ENCODE results near the gene SDF2. TPM values are rescaled to one million over a fixed set of nuclear protein-coding genes. Genes with fewer than 3 reads are reported as not detected.
A peak's percentile ranks its signal among the peaks of the same experiment; 100 is the strongest.
"Not testable (repeated sequence)": the region's sequence is repeated elsewhere in the genome, so short reads cannot be mapped to it uniquely, and the experiment has no call there.

SDF2 gene
- total RNA-seq, 2 donors from 2014 or later = 43.5 to 46.2 TPM

DNA sequence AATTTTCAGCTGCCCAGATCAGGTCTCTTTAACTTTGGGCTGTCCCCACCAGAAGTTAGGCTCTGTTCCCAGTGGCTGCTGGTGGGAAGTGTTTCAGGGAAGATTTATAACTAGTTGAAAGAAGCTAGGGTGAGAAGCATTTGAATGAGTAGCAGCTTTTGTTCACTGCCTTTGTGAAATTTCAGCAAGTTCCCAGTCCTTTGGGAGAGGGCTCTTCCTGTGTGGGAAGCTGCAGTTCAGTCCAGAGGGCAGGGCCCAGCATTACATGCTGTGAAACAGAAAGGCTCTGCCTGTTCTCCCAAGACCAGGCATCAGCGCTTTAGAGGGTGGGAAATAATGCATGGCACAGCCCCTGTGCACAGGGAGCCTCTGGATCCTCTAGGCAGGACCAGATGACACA, 32.2 kb upstream of the SDF2 start:
- DNase-seq (ENCODE audit: low spot score in 2 of 2) (no peak), ATAC-seq (no peak)
- Mint-ChIP-seq H3K36me3 (peaks cover 5 to 34% of the 10 kb centered on the region in 2 donors), H3K9me3 (no peaks in the 10 kb centered on the region), H3K27ac (peak overlapping the region; percentile 20 to 37)

DNA sequence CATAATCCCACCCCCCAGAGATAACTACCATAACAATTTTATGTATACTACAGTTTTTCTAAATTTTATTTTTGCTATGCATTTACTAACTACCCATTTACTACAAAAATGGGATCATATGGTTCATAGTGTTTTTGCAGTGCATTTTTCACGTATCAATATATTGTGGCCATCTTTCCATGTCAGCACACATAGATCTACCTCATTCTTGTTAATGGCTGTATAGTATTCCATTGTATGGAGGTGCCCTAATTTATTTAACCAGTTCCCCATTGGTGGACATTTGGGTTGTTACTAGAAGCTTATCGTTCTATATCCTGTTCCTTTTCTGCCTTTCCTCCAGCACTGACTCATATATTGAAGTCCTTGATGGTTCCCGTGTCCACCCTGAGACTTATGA, 27.3 kb upstream of the SDF2 start:
- no peak for DNase-seq (ENCODE audit: low spot score in 2 of 2)
- no peak overlapping the region for H3K27ac Mint-ChIP-seq
- H3K9me3 Mint-ChIP-seq = no peaks in the 10 kb centered on the region

GRCh38 chr17:28688481-28688880, 26.8 kb upstream of the SDF2 start:
- peak overlapping the region in 1 of 2 donors; percentile 67 for H3K27ac Mint-ChIP-seq
- no peaks in the 10 kb centered on the region for H3K9me3 Mint-ChIP-seq
- H3K36me3 Mint-ChIP-seq = peaks cover 30 to 44% of the 10 kb centered on the region in 2 donors
- DNase-seq (ENCODE audit: low spot score in 2 of 2) = no peak
- no peak for ATAC-seq

More for the DNA sequence above, 27.3 kb upstream of the SDF2 start:
- H3K36me3 Mint-ChIP-seq = peaks cover 30 to 48% of the 10 kb centered on the region in 2 donors
- no peak for ATAC-seq

DNA sequence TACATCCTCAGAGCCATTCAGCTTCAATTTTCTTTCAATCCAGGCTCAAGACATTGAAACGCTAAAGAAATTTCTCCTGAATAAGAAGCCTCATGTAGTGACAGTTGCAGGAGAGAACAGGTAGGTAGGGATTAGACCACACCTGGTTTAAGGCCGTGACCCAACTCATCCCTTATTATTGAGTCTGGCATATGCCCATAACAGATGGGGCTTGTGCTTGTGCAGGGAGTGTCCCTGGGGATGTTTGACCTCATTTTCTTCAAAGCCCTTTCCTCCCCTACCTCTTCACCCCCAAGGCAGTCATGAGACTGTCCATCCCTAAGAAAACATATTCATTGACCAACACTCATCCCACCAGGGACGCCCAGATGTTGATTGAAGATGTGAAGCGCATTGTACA, 24.6 kb upstream of the SDF2 start:
- no peak for DNase-seq (ENCODE audit: low spot score in 2 of 2)
- Mint-ChIP-seq H3K27ac (peak overlapping the region in 1 of 2 donors; percentile 56), H3K9me3 (no peaks in the 10 kb centered on the region)

DNA sequence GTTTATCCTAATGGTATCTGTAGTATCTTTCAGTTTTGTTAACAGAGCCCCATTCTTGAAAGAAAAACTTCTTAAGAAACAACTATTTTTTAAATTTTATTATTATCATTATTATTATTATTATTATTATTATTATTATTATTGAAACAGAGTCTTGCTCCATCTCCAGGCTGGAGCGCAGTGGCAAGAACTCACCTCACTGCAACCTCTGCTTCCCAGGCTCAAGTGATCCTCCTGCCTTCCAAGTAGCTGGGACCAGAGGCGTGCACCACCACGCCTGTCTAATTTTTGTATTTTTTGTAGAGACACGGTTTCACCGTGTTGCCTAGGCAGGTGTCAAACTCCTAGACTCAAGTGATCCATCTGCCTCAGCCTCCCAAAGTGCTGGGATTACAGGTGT, 23.7 kb upstream of the SDF2 start:
- ATAC-seq (no peak), DNase-seq (ENCODE audit: low spot score in 2 of 2) (no peak)
- peak overlapping the region in 1 of 2 donors; percentile 22 for H3K27ac Mint-ChIP-seq
- H3K36me3 Mint-ChIP-seq = peaks cover 42 to 43% of the 10 kb centered on the region in 2 donors
- H3K9me3 Mint-ChIP-seq = no peaks in the 10 kb centered on the region

More for the DNA sequence above, 24.6 kb upstream of the SDF2 start:
- H3K36me3 Mint-ChIP-seq = peaks cover 43 to 50% of the 10 kb centered on the region in 2 donors
- ATAC-seq = no peak

DNA sequence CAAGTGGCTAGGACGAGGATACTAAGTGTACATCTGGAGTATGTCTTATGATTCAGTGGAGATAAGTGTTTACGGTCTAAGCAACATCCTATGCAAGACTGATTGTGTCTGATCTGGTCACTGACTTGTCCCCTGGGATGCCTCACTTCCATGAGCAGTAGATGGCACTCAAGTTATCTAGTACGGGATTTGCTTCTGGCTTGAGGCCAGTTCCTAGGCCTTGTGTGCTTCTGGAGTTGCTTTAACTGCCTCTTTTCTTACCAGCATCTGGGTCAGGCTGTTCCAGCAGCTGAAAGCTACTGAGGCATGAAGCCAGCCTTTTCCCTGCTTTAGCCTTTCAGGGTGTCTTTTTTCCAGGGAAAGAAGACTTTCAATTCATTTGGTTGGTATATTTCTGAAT, 23.3 kb upstream of the SDF2 start:
- ATAC-seq (no peak), DNase-seq (ENCODE audit: low spot score in 2 of 2) (no peak)
- Mint-ChIP-seq H3K27ac (peak overlapping the region in 1 of 2 donors; percentile 13), H3K9me3 (no peaks in the 10 kb centered on the region), H3K36me3 (peaks cover 38 to 43% of the 10 kb centered on the region in 2 donors)

DNA sequence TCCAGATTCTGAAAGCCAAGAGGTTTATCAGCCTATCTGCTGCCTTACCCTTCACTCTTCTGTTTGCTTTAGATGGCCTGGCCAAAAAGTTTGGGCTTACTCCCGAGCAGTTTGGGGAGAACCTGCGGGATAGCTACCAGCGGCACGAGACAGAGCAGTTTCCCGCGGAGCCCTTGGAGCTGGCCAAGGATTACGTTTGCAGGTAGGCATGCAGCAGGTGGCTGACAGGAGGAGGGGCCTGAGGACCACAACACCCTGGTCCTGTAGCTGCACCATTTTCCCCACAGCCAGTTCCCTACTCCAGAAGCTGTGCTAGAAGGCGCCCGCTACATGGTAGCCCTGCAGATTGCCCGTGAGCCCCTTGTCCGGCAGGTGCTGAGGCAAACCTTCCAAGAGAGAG, 20.9 kb upstream of the SDF2 start:
- H3K9me3 Mint-ChIP-seq = no peaks in the 10 kb centered on the region
- no peak for ATAC-seq
- no peak overlapping the region for H3K27ac Mint-ChIP-seq
- peaks cover 18 to 35% of the 10 kb centered on the region in 2 donors for H3K36me3 Mint-ChIP-seq
- no peak for DNase-seq (ENCODE audit: low spot score in 2 of 2)

DNA sequence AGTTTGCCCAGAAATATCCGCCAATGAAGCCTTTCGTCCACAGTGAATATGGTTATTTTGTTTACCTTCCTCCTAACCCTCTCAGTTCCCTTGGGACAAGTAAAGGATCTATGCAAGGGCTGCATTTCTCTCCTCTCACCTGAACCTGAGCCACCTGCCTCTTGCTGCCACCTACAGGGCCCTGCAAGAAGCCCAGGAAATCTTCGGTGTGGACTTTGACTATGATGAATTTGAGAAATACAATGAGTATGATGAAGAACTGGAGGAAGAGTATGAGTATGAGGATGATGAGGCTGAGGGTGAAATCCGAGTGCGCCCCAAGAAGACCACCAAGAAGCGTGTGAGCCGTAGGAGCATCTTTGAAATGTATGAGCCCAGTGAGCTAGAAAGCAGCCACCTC, 14.3 kb upstream of the SDF2 start:
- ATAC-seq = peak in 1 of 2 donors; percentile 39

GRCh38 chr17:28675490-28675889, 13.8 kb upstream of the SDF2 start:
- Mint-ChIP-seq H3K36me3 (peaks cover 19 to 20% of the 10 kb centered on the region in 2 donors), H3K9me3 (no peaks in the 10 kb centered on the region), H3K27ac (no peak overlapping the region)
- DNase-seq (ENCODE audit: low spot score in 2 of 2) = no peak
- ATAC-seq = no peak

More for the DNA sequence above, 14.3 kb upstream of the SDF2 start:
- Mint-ChIP-seq H3K27ac (no peak overlapping the region), H3K9me3 (no peaks in the 10 kb centered on the region), H3K36me3 (peaks cover 16 to 20% of the 10 kb centered on the region in 2 donors)
- peak in 1 of 2 donors; percentile 11 for DNase-seq (ENCODE audit: low spot score in 2 of 2)

DNA sequence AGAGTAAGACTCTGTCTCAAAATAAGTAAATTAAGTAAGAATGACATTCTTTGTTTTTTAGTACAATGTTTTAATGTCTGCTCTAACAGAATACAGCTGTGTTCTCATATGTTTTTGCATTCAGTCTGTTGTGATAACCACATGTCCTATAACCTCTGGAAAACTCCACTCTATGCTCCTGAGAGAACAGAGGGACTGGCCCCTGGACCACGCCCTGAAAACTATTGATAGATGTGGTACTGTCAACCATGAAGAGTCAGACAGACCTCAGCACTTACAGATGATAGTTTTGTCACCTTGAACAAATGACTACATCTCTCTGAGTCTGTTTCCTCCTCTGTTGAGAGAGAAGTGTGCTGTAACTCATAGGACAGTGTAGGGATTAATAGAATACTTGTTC, 8.2 kb upstream of the SDF2 start:
- ATAC-seq (peak in 1 of 2 donors; percentile 84), DNase-seq (ENCODE audit: low spot score in 2 of 2) (no peak)
- Mint-ChIP-seq H3K9me3 (no peaks in the 10 kb centered on the region), H3K36me3 (peaks cover 14 to 19% of the 10 kb centered on the region in 2 donors), H3K27ac (no peak overlapping the region)

- no peak for DNase-seq (ENCODE audit: low spot score in 2 of 2)
- H3K27ac Mint-ChIP-seq = peak overlapping the region in 1 of 2 donors; percentile 63
- peaks cover 15 to 21% of the 10 kb centered on the region in 2 donors for H3K36me3 Mint-ChIP-seq
- no peak for ATAC-seq
- H3K9me3 Mint-ChIP-seq = no peaks in the 10 kb centered on the region
Measured at GRCh38 chr17:28667870-28668269, 6.2 kb upstream of the SDF2 start.

DNA sequence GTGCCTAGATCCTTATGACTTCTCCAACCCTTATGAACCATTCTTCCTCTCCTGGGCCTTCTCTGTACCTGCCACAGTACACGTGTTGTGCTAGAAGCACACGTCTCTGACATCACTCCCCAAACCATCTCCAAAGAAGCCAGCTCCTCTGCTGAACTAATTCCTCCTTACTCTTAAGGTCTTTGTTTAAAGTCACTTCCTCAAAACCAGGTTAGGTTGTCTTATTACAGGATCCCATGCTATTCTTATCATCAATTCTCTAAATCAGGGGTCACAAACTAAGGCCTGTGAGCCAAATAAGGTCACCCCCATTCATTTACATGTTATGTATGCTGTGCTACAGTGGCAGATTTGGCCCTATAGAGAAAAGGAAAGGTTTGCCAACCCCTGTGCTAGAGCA, 4.3 kb upstream of the SDF2 start:
- peaks cover 29 to 33% of the 10 kb centered on the region in 2 donors for H3K36me3 Mint-ChIP-seq
- no peaks in the 10 kb centered on the region for H3K9me3 Mint-ChIP-seq
- H3K27ac Mint-ChIP-seq = peak overlapping the region in 1 of 2 donors; percentile 1
- DNase-seq (ENCODE audit: low spot score in 2 of 2) (no peak), ATAC-seq (no peak)

DNA sequence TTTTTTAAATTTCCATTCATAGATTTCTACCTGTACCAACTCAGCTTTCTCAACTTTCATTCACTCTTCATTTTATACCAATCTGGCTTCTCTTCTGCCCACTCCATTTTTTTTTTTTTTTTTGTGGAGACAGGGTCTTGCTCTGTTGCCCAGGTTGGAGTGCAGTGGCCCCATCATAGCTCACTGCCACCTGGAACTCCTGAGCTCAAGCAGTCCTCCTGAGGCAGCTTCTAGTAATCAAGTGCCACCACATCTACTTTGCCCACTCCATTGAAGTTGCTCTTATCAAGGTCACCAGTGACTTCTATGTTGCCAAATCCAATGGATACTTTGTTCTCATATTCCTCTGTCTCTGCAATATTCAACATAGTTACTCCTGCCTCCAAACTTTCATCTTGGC, 2.0 kb upstream of the SDF2 start:
- DNase-seq (ENCODE audit: low spot score in 2 of 2) = no peak
- Mint-ChIP-seq H3K27ac (peak overlapping the region; percentile 96 to 99), H3K36me3 (peaks cover 34 to 41% of the 10 kb centered on the region in 2 donors), H3K9me3 (no peaks in the 10 kb centered on the region)
- ATAC-seq = no peak

DNA sequence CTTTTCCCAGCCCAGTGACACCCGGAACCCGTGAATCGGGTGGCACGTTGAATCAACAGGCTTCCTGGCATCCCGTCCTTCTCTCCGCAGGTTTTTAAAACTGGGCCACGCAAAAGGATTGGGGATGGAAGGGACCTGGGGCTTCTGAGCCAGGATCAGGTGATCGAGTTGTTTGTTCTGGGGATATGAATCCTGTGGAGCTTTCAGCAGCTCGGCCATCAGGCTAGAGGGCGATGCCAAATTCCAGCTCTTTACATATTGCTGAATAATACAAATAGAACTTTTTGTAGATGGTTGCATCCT, 772 bp upstream of the SDF2 start:
- H3K36me3 Mint-ChIP-seq = peaks cover 34 to 41% of the 10 kb centered on the region in 2 donors
- no peaks in the 10 kb centered on the region for H3K9me3 Mint-ChIP-seq
- H3K27ac Mint-ChIP-seq = peak overlapping the region; percentile 96 to 99
- no peak for DNase-seq (ENCODE audit: low spot score in 2 of 2)
- no peak for ATAC-seq

DNA sequence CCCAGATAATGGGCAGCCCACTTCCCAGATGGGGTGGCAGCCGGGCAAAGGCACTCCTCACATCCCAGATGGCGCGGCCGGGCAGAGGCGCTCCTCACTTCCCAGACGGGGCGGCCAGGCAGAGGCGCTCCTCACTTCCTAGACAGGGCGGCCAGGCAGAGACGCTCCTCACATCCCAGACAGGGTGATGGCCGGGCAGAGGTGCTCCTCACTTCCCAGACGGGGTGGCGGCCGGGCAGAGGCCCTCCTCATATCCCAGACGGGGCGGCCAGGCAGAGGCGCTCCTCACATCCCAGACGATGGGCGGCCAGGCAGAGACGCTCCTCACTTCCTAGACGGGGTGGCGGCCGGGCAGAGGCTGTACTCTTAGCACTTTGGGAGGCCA, 2.2 kb downstream of the SDF2 start:
- peak overlapping the region in 1 of 2 donors; percentile 96 for H3K27ac Mint-ChIP-seq
- H3K36me3 Mint-ChIP-seq = peaks cover 27 to 41% of the 10 kb centered on the region in 2 donors
- not testable (repeated sequence) for H3K9me3 Mint-ChIP-seq; DNase-seq (ENCODE audit: low spot score in 2 of 2); ATAC-seq

DNA sequence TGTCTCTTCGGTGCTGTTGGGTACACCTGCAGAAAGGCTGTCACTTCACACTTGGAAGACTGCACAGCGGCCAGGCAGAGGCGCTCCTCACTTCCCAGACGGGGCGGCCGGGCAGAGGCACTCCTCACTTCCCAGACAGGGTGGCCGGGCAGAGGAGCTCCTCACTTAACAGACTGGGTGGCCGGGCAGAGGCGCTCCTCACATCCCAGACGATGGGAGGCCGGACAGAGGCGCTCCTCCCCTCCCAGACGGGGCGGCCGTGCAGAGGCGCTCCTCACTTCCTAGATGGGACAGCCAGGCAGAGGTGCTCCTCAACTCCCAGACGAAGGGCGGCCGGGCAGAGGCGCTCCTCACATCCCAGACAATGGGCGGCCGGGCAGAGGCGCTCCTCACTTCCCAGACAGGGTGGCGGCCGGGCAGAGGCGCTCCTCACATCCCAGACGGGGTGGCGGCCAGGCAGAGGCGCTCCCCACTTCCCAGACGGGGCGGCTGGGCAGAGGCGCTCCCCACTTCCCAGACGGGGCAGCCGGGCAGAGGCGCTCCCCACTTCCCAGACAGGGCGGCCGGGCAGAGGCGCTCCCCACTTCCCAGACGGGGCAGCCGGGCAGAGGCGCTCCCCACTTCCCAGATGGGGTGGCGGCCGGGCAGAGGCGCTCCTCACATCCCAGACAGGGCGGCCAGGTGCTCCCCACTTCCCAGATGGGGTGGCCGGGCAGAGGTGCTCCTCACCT, 2.8 kb downstream of the SDF2 start:
- H3K27ac Mint-ChIP-seq = not testable (repeated sequence)
- H3K36me3 Mint-ChIP-seq = peaks cover 27 to 37% of the 10 kb centered on the region in 2 donors

DNA sequence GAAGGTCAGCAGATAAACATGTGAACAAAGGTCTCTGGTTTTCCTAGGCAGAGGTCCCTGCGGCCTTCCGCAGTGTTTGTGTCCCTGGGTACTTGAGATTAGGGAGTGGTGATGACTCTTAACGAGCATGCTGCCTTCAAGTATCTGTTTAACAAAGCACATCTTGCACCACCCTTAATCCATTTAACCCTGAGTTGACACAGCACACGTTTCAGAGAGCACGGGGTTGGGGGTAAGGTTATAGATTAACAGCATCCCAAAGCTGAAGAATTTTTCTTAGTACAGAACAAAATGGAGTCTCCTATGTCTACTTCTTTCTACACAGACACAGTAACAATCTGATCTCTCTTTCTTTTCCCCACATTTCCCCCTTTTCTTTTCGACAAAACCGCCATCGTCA, 3.4 kb downstream of the SDF2 start:
- H3K9me3 Mint-ChIP-seq; ATAC-seq; DNase-seq (ENCODE audit: low spot score in 2 of 2): not testable (repeated sequence)
- H3K27ac Mint-ChIP-seq = peak overlapping the region in 1 of 2 donors; percentile 24
- peaks cover 24 to 31% of the 10 kb centered on the region in 2 donors for H3K36me3 Mint-ChIP-seq

More for the DNA sequence above, 2.8 kb downstream of the SDF2 start:
- ATAC-seq; H3K9me3 Mint-ChIP-seq; DNase-seq (ENCODE audit: low spot score in 2 of 2): not testable (repeated sequence)

DNA sequence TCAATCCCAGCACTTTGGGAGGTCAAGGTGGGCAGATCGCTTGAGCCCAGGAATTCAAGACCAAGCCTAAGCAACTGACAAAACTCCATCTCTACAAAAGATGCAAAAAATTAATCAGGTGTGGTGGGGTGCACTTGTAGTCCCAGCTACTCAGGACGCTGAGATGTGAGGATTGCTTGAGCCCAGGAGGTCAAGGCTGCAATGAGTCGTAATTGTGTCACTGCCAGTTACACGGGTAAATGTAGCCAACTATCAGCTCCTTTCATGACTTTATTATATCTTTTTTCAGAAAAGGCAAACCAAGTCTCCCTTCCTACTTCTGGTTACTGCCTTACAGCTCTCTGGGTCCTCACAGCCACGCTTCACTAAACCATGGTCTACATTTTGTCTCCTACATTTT, 4.0 kb downstream of the SDF2 start:
- no peak for DNase-seq (ENCODE audit: low spot score in 2 of 2)
- H3K36me3 Mint-ChIP-seq = peaks cover 18 to 26% of the 10 kb centered on the region in 2 donors
- ATAC-seq = no peak
- no peaks in the 10 kb centered on the region for H3K9me3 Mint-ChIP-seq
- H3K27ac Mint-ChIP-seq = peak overlapping the region in 1 of 2 donors; percentile 24
